KOPT-K1 (cell line): ENCODE measurements around the gene EIF4E1B.

Experiments
- H3K27ac ChIP-seq: fragments of 200-600 bp; sonication (generic); 2 replicates; pipeline ENCODE4 v1.5.1; 2016; ENCODE audit warnings: antibody characterized with exemption, mild to moderate bottlenecking, low read depth, low read length; ENCODE audit not compliant: poor library complexity, severe bottlenecking
- H3K36me3 ChIP-seq: fragments of 200-600 bp; sonication (generic); 2 replicates; pipeline ENCODE4 v1.5.1; 2017; ENCODE audit warnings: antibody characterized with exemption, mild to moderate bottlenecking, low read length, moderate library complexity; ENCODE audit not compliant: insufficient read depth
- H3K9me3 ChIP-seq: fragments of 200-600 bp; sonication (generic); 2 replicates; pipeline ENCODE4 v1.5.1; 2017; ENCODE audit warnings: antibody characterized with exemption, low read length, mild to moderate bottlenecking; ENCODE audit not compliant: insufficient read depth, poor library complexity, severe bottlenecking

EIF4E1B gene

DNA sequence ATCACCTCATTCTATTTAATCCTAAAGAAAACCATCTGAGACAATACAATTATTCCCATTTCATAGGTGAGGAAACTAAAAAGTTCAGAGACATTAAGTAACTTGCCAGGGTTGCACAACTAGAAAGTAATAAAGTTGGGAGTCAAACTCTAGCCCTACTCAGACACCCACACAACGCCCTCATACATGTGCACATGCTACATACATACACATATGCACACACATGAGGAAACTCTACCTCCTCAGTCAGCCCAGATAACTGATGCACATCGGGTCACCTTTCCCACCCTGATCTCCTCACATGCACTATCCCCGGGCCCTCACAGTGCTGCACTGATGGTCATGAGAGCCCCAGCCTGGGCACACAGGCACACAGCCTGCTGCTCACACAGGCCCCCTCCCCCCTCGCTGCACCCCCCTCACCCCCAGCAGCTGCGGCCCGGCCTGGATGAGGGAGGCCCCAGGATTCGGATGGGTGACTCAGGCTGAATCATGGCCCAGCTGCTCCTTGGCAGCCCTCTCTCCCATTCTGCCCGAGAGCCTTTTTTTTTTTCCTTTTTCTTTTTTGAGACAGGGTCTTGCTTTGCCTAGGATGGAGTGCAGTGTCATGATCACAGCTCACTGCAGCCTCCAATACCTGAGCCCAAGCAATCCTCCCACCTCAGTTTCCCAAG is 15.5 kb upstream of the EIF4E1B start:
- no peaks in the 10 kb centered on the region for H3K9me3 ChIP-seq
- H3K27ac ChIP-seq: no peak overlapping the region
- H3K36me3 ChIP-seq: no peaks in the 10 kb centered on the region

DNA sequence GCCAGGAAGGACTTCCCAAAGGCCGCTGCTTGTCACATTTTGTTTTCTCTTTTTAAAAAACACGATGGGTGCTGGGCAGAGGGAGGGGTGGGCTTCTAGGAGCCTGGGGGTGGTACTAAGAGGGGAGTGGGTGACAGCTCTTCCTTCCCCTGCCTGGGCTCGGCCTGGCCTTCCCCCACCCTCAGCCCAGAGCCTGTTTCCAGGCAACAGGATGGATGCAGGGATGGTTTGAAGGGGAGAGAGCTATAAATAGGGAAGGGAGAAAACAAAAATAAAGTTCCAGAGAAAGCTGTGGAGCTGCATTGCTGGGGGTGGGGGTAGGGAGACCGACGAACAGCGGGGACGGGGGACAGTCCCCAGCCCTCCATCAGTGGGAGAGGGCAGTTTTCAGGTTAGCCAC is 14.0 kb upstream of the EIF4E1B start:
- no peaks in the 10 kb centered on the region for H3K36me3 ChIP-seq
- H3K27ac ChIP-seq: no peak overlapping the region
- no peaks in the 10 kb centered on the region for H3K9me3 ChIP-seq

DNA sequence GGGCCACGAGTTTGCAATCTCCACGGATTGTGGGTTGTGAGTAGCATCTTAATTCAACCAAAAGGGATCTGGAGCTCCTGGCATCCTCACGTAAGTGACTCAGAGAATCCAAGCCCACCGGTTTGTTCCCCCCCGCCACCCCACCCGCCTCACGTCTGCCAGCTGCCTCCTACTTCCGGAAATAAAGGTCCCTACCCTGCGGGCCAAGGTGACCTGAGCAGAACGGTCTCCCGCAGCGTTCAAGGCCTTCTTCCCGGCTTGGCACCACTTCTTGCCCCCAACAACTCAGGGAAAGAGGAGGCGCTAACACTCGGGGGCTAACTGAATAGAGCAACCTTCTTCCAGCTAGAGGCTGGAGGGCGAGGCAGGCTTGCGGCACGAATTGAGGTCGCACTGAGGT is 11.7 kb upstream of the EIF4E1B start:
- Histone ChIP-seq H3K36me3 (no peaks in the 10 kb centered on the region), H3K9me3 (no peaks in the 10 kb centered on the region), H3K27ac (no peak overlapping the region)

DNA sequence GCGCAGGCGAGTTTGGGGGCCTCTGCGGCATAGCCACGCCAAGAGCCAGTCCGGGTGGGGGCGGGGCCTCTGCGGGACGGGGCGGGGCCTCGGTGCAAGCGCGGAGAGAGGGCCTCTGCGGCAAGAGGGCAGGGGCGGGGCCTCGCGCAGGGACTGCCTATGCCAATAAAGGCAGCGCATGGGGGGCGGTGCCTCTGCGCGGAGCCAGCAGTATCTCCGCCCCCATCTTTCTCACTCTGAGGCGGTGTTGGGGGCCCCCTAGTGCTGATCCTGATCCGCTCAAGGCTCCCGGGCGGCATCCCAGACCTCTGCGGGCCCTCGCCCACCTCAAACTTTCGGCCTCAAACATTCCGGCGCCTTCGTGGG is 11.3 kb upstream of the EIF4E1B start:
- Histone ChIP-seq H3K36me3 (no peaks in the 10 kb centered on the region), H3K27ac (no peak overlapping the region), H3K9me3 (no peaks in the 10 kb centered on the region)

DNA sequence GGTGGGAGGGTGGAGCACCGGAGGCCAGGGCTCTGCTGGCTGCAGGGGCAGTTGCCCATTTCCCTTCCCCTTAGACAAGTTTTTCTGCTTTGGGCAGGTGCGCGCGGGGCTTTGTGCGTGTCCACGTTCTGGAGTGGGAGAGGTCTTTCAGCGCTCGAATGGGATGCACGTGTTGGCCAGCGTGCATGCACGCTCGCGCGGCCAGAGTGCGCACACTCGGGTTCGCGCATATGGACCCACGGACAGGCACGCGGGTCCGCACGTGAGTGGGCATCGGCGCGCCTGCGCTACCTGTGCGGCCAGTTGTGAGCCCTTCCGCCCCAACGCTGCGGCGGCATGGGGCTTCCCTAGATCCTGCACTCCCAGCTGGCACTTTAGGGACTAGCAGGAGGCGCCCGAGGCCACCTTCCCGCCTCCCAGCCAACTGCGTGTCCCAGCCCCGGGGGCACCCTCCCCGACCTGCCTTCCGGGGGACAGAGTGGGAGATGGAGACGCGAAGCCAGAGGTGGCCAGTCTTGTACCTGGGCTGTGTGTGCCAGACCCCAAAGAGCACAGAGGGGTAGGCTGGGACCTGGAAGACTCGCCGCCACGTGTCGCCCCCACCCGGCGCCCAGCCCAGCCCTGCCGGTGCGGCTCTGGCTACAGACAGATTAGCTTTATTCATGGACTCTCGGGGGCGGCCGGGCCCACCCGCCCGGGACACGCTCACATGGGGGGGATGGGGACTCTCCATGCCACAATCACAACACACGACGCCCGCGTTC is 10.7 kb upstream of the EIF4E1B start:
- Histone ChIP-seq H3K36me3 (no peaks in the 10 kb centered on the region), H3K27ac (no peak overlapping the region), H3K9me3 (no peaks in the 10 kb centered on the region)

DNA sequence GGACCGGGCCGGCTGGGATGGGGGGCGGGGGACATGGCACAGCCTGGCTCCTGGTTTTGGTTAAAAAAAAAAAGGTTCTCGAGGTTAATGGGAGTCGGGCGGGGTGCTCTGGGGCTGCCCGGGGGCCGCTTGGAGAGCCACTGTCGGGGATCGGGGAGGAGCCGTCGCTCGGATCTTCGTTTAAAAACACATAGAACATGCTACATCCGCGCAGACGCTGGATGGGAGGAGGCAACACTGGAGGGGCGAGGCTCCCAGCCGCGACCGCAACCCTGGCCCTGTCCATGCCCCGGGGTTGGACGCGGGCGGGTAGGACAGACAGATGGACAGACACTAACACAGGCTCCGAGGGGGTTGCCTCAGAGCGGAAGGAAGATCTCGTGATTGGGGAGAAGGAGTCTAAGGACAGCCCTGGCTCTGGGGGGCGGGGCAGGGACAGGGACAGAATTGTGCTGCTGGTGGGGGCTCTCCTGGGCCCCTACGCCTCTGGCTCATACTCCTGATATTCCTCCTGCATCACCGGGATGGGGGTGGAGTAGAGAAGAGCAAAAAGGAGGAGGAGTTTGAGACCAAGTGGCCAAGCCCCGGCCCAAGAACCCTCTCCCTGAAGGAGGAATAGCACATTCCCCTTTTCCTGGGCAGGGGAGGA is 10.0 kb upstream of the EIF4E1B start:
- H3K27ac ChIP-seq: no peak overlapping the region
- no peaks in the 10 kb centered on the region for H3K9me3 ChIP-seq
- no peaks in the 10 kb centered on the region for H3K36me3 ChIP-seq

DNA sequence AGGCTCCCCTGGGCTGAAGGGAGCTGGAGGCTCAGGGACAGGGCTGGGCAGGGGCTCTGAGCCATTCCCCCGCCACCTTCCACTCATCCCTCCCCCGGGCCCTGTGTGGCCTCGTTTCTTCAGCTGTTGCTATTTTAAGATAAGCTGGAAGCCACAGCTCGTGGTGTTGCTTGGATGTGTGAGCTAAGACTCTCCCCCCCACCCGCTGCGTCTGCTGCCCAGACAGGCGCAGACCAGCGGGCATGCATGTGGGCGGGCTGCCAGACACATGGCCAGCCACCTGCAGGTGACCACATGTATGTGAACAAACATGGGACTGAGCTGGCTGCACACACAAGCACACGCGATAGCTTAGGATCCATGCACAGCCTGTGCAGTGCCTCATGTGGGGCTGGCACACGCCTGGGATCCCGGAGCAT is 8.8 kb upstream of the EIF4E1B start:
- Histone ChIP-seq H3K9me3 (no peaks in the 10 kb centered on the region), H3K36me3 (no peaks in the 10 kb centered on the region), H3K27ac (no peak overlapping the region)

DNA sequence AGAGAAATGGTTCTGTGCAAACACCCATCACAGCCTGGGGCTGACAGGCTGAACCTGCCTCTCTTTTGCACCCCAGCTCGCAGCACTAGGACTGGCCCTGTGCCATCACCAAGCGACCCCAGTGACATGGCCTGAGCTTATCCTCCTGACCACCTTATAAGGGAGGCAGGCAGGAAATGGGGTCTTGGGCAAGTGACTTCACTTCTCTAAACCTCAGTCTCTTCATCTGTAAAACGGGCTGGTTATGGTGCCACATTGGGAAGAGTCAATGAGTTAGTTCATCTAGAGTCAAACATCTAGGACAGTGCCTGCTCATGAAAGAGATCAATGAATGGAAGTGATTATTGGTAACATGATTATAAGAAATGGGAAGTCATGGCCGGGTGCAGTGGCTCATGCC is 6.3 kb upstream of the EIF4E1B start:
- no peak overlapping the region for H3K27ac ChIP-seq
- no peaks in the 10 kb centered on the region for H3K36me3 ChIP-seq
- H3K9me3 ChIP-seq: no peaks in the 10 kb centered on the region

DNA sequence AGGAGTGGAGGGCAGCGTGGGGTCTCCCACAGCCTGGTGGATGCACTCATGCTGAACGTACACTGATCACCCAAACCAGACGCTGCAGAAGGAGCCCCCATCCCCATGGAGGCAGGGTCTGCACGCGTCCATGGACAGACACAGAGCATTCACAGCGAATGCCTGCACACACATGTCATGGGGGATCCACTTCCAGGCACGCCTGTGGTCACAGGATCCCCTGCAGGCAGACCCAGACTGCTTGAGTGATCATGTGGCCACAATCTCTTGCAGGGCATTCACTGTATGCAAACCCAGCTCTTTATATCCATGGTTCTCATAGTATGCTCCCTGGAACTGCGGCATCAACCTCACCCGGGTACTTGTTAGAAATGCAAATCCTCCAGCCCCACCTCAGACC is 5.5 kb upstream of the EIF4E1B start:
- no peaks in the 10 kb centered on the region for H3K9me3 ChIP-seq
- no peaks in the 10 kb centered on the region for H3K36me3 ChIP-seq
- no peak overlapping the region for H3K27ac ChIP-seq

DNA sequence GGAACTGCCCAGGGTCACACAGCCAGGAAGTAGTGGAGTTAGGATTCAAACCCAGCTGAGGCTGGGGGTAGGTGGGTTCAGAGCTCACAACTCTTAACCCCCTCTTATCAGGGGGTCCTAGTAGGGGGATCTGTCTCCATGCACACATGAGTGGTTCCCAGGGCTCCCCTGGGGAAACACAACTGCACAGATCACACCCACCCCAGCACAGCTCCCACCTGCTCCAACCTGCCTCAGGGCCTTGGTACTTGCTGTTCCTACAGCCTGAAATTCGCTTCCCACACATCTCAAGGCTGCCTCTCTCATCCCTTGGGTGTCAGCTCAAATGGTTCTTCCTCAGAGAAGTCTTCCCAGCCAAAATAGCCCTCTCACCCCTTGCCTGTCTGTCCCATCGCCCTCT is 5.0 kb upstream of the EIF4E1B start:
- Histone ChIP-seq H3K36me3 (no peaks in the 10 kb centered on the region), H3K9me3 (no peaks in the 10 kb centered on the region), H3K27ac (no peak overlapping the region)

DNA sequence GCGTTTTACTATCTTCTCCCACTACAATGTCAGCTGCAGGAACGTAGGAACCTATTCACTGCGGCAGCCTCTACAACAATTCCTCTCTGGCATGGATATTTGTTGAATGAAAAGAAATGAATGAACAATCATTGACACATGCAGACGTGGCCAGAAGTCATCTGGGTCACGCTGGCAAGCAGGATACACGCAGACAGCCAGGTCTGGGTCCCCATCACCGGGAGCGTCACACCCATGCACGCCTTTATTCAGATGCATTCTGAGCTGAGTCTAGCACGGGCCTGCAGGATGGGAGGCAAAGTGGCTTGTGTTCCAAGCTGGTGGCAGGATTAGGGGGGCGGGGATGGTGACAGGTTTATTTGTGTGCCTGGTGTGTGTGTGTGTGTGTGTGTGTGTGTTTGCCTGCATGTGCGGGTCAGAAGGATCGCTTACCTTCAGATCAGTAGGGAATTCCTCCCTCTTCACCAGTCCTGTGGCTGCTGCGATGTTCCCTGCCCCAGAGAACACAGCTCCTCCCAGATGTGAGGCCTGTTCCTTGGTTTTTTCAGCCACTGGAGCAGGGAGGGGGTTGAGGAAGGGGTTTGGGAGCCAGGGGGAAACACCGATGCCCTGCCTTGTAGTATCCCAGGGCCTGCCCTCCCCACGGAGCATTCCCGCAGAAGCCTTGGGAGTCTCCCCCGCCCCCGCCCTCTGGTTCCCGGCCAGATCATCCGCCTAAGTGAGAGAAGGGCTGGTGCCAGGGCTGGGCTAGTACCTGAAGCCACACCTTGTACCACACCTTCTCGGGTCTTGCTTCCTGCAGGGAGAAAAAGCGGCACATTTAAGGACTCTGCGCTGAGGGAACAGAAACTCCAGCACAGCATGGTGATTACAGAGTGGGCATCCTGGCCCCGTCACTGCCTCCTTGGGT is 4.3 kb upstream of the EIF4E1B start:
- no peaks in the 10 kb centered on the region for H3K9me3 ChIP-seq
- no peak overlapping the region for H3K27ac ChIP-seq
- no peaks in the 10 kb centered on the region for H3K36me3 ChIP-seq

DNA sequence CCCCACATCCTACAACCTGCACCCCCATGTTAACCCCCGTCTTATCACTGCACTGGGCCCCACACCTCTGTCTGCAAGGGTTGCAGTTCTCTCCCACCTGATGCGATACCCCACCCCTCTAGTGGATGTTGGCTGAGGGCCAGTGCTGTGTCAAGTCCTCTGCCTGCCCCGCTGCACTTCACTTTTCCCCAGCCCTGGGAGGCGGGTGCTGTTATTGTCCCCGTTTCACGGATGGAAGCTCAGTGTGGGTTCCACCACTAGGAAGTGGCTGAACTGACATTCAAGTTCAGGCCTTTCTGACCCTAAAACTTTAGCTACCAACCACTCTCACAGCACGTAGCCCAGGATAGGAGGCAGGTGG is 3.6 kb upstream of the EIF4E1B start:
- Histone ChIP-seq H3K36me3 (no peaks in the 10 kb centered on the region), H3K9me3 (no peaks in the 10 kb centered on the region), H3K27ac (no peak overlapping the region)

DNA sequence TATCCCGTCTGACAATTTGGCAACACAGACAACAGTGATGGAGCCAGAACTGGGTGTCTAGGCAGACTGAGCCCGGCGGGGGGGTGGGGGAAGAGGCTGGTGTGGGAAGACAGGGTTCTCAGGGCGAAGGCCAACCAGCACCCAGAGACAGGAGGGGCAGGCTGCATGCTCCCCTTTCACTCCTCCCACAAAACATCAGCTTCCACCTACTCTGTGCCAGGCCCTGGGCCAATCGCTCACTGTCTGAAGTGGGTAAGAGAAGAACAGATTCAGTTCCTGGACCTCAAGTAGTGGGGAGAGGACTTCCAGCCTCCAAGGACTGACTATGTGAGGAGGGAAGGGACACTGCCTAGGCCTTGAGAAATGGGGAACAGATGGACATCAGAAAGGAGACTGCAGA is 2.9 kb upstream of the EIF4E1B start:
- Histone ChIP-seq H3K36me3 (no peaks in the 10 kb centered on the region), H3K9me3 (no peaks in the 10 kb centered on the region), H3K27ac (no peak overlapping the region)

DNA sequence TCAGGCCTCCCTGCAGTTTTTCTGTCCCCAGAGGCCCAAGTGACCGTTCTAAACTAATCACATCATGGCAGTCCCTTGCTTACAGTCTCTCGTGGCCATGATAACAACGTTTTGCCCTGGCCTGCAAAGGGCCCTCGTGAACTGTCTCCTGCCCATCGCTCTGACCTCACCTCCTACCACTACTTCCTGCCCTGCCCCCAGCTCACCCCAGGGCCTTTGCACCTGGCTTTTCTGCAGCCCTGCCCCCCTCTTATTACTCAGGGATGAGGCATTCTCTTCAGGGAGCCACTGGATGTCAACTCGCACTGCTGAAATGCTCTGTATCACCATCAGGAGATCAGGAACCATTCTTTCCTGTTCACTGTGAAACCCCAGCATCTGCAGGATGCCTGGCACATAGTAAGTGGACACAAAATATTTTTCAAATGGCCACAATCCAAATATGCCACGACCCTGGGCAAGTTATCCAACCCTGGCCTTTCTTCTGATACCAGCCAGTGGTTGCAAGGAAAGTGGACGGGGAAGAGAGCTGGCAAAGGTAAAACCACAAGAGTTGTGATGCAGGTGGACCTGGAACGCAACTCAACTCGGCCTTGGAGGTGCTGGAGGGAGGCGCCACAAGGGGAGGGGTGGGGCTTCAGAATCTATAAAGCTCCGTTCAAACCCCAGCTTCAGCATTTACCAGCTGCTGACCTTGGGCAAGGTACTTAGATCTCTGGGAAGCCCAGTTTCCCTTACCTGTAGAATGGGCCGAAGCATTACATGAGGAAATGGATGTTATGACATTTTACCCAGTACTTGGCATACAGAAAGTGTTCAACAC is 1.9 kb upstream of the EIF4E1B start:
- no peaks in the 10 kb centered on the region for H3K9me3 ChIP-seq
- H3K27ac ChIP-seq: no peak overlapping the region
- no peaks in the 10 kb centered on the region for H3K36me3 ChIP-seq
